Muscle layer of colon (tissue), 2 donors: ENCODE measurements around the gene GPR161.
"Not testable (repeated sequence)": the region's sequence is repeated elsewhere in the genome, so short reads cannot be mapped to it uniquely, and the experiment has no call there.

Experiments used
- H3K27ac ChIP-seq: one replicate; pipeline ENCODE4 v1.7.0; 2013; ENCODE audit warnings: low read depth, mild to moderate bottlenecking, low read length, moderate library complexity
- H3K27me3 ChIP-seq, 2 donors: one replicate each; pipeline ENCODE4 v1.7.0; 2013; ENCODE audit warnings: low read length in 2 of 2, mild to moderate bottlenecking in 2 of 2; ENCODE audit not compliant: insufficient read depth in 2 of 2, control insufficient read depth in 1 of 2
- H3K36me3 ChIP-seq: one replicate; pipeline ENCODE4 v1.7.0; 2013; ENCODE audit warnings: mild to moderate bottlenecking, low read length; ENCODE audit not compliant: insufficient read depth
- H3K4me1 ChIP-seq: one replicate; pipeline ENCODE4 v1.7.0; 2013; ENCODE audit warnings: mild to moderate bottlenecking, low read length; ENCODE audit not compliant: insufficient read depth
- H3K4me3 ChIP-seq, 2 donors: one replicate each; pipeline ENCODE4 v1.7.0; 2013; ENCODE audit warnings: low read length in 2 of 2, low read depth in 1 of 2, mild to moderate bottlenecking in 1 of 2, moderate library complexity in 1 of 2
- H3K9ac ChIP-seq: one replicate; pipeline ENCODE4 v1.7.0; 2013; ENCODE audit warnings: low read length
- H3K9me3 ChIP-seq: one replicate; pipeline ENCODE4 v1.7.0; 2013; ENCODE audit warnings: mild to moderate bottlenecking, low read length
- donor health status: abdominal sarcoma.
- donor health status: Adenocarcinoma of cecum.

Gene GPR161, protein sequence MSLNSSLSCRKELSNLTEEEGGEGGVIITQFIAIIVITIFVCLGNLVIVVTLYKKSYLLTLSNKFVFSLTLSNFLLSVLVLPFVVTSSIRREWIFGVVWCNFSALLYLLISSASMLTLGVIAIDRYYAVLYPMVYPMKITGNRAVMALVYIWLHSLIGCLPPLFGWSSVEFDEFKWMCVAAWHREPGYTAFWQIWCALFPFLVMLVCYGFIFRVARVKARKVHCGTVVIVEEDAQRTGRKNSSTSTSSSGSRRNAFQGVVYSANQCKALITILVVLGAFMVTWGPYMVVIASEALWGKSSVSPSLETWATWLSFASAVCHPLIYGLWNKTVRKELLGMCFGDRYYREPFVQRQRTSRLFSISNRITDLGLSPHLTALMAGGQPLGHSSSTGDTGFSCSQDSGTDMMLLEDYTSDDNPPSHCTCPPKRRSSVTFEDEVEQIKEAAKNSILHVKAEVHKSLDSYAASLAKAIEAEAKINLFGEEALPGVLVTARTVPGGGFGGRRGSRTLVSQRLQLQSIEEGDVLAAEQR

DNA sequence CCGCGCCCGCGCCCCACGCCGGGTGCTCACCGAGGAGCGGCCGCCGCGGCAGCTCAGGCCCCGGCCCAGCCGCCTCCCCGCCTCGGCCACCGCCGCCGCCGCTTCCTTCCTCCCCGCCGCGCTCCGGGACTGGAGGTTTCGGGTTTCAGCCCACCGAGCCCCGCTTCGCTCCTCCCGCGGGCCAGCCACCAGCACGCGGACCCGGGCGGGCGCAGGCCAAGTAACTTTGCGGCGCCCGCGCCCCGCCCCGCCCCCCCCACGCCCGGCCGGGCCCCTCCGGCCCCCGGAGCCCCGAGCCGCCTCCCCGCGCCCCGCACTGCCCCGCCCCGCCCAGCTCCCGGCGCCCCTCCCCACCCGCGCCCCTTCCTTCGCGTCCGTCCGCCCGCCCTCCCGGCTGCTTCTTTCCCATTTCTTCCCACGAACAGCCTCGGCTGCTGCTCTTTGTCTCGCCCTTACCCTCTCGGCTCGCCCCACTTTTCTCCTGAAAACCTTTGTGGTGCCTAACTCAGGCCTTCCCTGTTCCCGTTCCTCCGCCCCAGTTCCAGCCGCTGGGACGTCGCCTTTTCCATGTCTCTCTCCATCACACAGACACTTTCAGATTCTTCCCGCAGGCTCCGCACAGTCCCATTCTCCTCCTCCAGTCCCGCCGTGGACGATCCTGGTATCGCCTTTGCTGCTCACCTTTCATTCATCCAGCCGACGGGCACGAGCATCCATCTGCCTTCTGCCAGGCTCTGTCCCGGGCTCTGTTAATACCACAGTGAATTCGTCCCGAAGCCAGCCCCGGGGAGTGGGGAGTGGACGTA lies at the start of gene GPR161:
Gene GPR161 (minus strand): TSS at position 222 of the 806 bp plus-strand sequence. CDS start 32,080 bp downstream, outside the sequence.
- Histone ChIP-seq H3K9me3 (no peaks in the 10 kb centered on the region), H3K27me3 (no peaks in the 10 kb centered on the region), H3K9ac (peak within 1 kb of the TSS; percentile 67), H3K27ac (peak within 1 kb of the TSS; percentile 68), H3K4me3 (peak within 1 kb of the TSS; percentile 84 to 91), H3K4me1 (peaks cover 17% of the 10 kb centered on the region), H3K36me3 (no peaks in the 10 kb centered on the region)

DNA sequence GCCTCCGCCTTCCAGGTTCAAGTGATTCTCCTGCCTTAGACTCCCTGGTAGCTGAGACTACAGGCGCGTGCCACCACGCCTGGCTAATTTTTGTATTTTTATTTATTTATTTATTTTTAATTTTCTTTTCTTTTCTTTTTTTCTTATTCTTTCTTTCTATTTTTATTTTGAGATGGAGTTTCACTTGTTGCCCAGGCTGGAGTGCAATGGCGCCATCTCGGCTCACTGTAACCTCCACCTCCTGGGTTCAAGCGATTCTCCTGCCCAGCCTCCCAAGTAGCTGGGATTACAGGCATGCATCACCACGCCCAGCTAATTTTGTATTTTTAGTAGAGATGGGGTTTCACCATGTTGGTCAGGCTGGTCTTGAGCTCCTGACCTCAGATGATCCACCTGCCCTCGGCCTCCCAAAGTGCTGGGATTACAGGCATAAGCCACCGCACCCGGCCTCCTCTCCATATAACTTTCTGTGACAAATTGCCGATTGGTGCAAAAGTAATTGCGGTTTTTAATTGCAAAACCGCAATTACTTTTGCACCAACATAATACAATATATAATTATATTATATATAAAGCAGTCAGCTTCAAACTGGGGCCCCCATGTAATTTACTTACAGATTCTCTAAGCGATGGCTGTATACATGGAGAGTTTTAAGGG lies 44.5 kb upstream of the GPR161 start:
- not testable (repeated sequence) for H3K9me3 ChIP-seq, H3K27ac ChIP-seq, H3K4me3 ChIP-seq, H3K4me1 ChIP-seq, H3K27me3 ChIP-seq, H3K9ac ChIP-seq, H3K36me3 ChIP-seq

DNA sequence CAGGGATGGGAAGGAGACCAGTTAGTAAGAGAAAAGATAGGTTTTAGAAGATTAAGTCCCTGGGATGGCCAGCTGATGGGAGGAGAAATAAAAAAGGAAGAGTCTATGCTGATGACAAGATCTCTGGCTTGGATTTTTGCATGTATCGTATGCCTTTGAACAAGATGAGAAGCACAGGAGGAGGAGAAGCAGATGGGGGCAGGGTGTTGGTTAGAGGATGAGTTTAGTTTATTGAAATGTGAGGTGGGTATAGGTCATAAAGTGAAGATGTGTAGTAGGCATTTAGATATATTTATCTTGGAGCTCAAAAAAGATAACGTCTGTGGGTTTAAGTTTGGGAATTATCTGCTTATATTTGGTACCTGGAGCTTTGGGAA lies 43.4 kb upstream of the GPR161 start:
- no peaks in the 10 kb centered on the region for H3K9me3 ChIP-seq
- peaks cover 9% of the 10 kb centered on the region for H3K4me1 ChIP-seq
- no peaks in the 10 kb centered on the region for H3K27me3 ChIP-seq
- H3K4me3 ChIP-seq = peak overlapping the region; percentile 85 to 97
- peak overlapping the region; percentile 83 for H3K27ac ChIP-seq
- H3K36me3 ChIP-seq = no peaks in the 10 kb centered on the region
- H3K9ac ChIP-seq = peak overlapping the region; percentile 91

DNA sequence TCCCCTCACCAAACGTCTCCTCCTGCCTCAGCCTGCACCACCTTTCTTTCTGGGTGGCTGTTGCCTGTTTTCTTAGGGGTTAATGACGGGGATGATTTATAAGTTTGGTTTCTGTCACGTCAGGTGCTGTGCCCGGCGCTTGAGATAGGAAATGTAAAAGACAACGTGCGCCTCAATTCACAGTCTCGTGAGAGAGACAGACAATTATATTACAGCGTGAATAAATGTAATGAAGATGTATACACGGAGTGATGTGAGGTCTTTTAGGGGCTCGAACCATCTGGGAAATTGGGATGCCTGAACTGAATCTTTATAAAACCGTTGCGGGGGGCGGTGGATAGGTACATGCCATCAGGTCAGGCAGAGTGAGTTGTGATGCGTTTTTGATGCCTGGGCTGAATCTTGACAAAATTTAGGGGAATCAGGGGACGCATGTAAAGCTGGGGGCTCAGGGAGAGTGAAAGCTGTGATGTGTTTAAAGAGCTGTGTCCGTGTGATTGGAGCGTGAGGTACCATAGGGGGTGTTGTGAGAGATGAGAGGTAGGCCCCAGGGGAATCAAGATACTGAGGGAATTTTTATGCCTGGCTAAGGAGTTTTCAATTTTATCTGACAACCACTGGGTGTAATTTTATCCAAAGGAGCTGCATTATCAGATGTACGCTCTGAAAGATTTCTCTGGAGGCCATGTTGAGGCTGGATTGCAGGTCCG lies 42.9 kb upstream of the GPR161 start:
- no peaks in the 10 kb centered on the region for H3K27me3 ChIP-seq
- H3K27ac ChIP-seq = peak overlapping the region; percentile 83
- H3K36me3 ChIP-seq = no peaks in the 10 kb centered on the region
- H3K4me3 ChIP-seq = peak overlapping the region; percentile 85 to 97
- peak overlapping the region; percentile 91 for H3K9ac ChIP-seq
- H3K9me3 ChIP-seq = no peaks in the 10 kb centered on the region
- H3K4me1 ChIP-seq = peaks cover 9% of the 10 kb centered on the region

DNA sequence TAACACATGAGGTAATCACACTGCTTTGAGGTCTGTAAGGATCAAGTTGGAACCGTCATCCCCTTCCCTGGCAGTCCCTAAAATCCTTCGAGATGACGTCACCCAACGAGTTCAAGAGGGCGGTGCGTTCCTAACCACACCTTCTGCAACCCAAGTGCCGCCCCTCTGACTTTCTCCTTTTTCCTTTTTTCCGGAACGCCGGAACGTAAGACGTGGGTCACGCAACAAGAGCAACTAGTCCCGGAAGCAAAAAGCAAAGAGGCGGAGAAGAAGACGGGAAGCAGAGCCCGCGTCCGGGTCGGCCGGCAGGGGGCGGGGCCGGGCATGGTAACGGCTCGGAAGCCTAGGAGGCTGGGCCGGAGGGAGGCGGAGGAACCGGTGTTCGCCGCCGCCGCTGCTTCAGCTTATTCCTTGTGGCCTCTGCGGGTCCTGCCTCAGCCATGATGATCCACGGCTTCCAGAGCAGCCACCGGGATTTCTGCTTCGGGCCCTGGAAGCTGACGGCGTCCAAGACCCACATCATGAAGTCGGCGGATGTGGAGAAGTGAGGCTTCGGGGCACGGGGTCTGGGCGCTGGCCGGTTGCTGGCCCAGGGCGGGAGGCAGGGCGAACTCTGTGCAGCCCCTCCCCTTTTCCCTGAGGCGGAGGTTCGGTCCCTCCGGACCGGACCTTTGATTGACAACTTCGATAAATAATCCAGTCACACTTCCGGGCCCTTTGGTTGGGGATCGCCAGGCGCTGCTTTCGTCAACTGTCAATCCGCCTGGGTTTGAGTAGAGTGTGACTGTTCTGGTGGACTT lies 42.1 kb upstream of the GPR161 start, which contains the start of gene TIPRL:
Gene TIPRL (plus strand): TSS at position 325 of the 800 bp plus-strand sequence. CDS start 116 bp downstream, at position 441.
- Histone ChIP-seq H3K9ac (peak within 1 kb of the TSS; percentile 91), H3K9me3 (no peaks in the 10 kb centered on the region), H3K27ac (peak within 1 kb of the TSS; percentile 83), H3K4me3 (peak within 1 kb of the TSS; percentile 85 to 97), H3K36me3 (no peaks in the 10 kb centered on the region), H3K27me3 (no peaks in the 10 kb centered on the region), H3K4me1 (peaks cover 9% of the 10 kb centered on the region)

DNA sequence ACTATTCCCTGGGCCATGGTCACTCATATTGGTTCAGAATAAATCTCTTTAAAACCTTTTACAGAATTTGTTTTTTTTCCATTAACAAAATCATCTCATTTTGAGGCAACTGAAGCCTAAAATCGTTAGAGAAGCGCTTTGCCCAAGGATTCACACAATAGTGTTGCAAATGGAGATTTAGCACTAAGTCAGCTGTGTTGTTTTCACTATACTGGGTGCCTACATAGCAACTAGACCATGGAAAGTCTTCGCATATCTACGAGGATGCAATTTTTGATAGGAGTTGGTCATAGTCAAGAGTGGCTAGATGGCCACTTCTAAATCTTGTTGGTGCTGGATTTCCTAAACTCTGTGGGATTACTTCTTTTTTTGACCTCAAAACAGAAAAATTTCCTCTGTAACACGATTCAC lies 41.5 kb upstream of the GPR161 start:
- Histone ChIP-seq H3K27ac (peak overlapping the region; percentile 83), H3K9ac (no peak overlapping the region), H3K4me3 (peak overlapping the region in 1 of 2 donors; percentile 97), H3K27me3 (no peaks in the 10 kb centered on the region), H3K9me3 (no peaks in the 10 kb centered on the region), H3K36me3 (no peaks in the 10 kb centered on the region), H3K4me1 (peaks cover 9% of the 10 kb centered on the region)

DNA sequence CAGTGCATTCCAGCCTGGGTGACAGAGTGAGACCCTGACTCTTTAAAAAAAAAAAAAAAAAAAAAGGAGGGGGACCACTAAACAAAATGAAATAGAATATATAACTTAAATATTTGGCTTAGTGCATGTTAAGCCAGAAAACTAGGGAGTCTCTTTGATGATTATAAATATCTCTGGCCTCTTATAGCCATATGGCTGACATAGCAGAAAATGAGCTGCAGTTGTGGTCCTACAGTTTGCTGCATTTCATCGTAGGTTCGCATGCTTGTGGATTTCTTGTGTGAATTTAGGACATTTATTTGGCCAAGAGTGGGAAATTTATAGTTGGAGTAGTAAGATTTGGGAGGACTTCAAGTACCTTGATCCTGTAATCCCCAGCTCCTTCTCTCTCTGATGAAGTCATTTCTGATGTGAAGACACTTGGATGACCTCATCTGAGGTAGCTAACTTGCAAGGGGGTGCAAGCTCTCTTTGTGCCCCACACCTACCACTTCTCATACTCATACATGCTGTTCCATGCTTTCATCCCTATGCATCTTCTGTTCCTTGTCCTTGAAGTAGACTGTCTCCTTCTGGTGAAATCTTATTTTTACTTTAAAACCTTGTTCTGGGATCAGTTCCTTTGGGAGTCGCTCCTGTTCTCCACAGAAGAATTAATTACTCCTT lies 35.7 kb upstream of the GPR161 start:
- H3K4me1 ChIP-seq = peaks cover 11% of the 10 kb centered on the region
- H3K36me3 ChIP-seq = no peaks in the 10 kb centered on the region
- no peaks in the 10 kb centered on the region for H3K27me3 ChIP-seq
- H3K9me3 ChIP-seq = no peaks in the 10 kb centered on the region
- H3K27ac ChIP-seq = no peak overlapping the region
- no peak overlapping the region for H3K9ac ChIP-seq
- H3K4me3 ChIP-seq = no peak overlapping the region

DNA sequence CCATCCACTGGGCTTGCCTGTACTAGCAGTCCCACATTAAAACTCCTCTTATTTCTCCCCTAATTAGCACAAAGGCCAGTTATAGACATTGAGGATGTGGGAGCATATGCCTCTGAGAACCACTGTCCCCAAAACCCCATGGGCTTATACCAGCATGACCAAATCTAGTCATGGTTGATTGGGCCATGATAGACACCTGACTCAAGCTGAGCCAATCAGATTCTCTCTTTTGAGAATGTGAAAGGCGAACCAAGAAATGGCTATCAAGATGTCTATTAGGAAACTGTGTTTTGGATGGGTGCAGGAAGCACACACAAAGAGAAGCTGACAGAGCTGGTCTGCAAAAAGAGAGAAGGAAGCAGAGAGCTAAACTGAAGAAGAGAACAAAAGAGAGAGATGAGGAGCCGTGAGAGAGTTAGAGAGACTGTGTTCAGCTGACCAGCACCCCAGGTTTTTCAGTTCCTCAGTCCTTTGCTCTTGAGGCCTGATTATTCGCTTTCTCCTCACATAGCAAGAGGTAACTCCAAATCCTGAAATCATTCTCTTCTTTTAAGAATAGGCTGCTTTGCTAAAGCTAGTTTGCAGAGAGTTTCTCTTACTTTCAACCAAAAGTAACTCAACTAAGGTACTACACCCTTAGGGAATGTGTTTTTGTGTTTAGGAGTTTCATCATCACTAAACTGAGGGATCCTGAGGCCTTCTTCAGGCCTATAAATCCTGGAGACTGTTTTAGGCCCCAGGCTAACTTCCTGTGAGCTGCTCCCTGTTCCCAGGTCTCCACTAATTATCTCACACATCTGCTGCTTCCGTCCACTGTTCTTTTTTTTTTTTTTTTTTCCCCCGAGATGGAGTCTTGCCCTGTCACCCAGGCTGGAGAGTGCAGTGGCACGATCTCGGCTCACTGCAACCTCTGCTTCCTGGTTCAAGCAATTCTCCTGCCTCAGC lies 34.1 kb upstream of the GPR161 start:
- H3K4me1 ChIP-seq = peaks cover 11% of the 10 kb centered on the region
- H3K9me3 ChIP-seq = no peaks in the 10 kb centered on the region

DNA sequence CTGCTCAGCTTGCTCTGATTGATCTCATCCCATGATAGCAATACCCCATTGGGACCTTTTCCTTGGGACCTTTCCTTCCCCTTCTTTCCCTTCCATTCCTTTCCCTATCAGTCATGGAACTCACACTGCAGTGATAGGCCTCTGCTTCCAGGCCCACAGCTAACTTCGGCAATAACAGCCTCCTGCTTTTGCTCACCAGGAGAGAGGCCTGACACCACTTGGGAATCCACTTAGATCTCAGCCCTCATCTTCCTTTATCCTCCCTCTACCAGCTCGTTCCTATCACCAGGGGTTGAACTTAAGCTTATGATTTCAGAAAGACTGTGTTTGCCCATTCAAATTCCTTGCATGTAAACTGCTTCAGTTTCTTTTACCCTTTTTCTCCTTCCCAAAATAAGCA lies 31.1 kb upstream of the GPR161 start:
- peak overlapping the region; percentile 19 for H3K27ac ChIP-seq
- no peaks in the 10 kb centered on the region for H3K36me3 ChIP-seq
- peaks cover 11% of the 10 kb centered on the region for H3K4me1 ChIP-seq
- no peak overlapping the region for H3K4me3 ChIP-seq
- H3K9me3 ChIP-seq = no peaks in the 10 kb centered on the region
- no peak overlapping the region for H3K9ac ChIP-seq
- no peaks in the 10 kb centered on the region for H3K27me3 ChIP-seq

More for the DNA sequence above, 34.1 kb upstream of the GPR161 start:
- H3K27ac ChIP-seq = no peak overlapping the region
- H3K4me3 ChIP-seq = no peak overlapping the region
- no peaks in the 10 kb centered on the region for H3K36me3 ChIP-seq
- no peak overlapping the region for H3K9ac ChIP-seq
- no peaks in the 10 kb centered on the region for H3K27me3 ChIP-seq
